Adrenal gland (tissue), 12 donors: Measurements from ENCODE around the gene MAP3K3. TPM values are rescaled to one million over a fixed set of nuclear protein-coding genes. Genes with fewer than 3 reads are reported as not detected.
"Not testable (repeated sequence)": the region's sequence is repeated elsewhere in the genome, so short reads cannot be mapped to it uniquely, and the experiment has no call there.

Experiments used
- DNase-seq, 7 donors: peaks; one replicate each; pipeline ENCODE4 v3.0.0-alpha.2; 2019 to 2020
- H3K27ac ChIP-seq, 5 donors: fragments of 200-600 bp; sonication (generic) in 4 of 5; 1 replicate in 3 of 5; 2 replicates in 2 of 5; pipeline versions ENCODE4 v1.5.1 to v1.8.0; 2016 to 2020; ENCODE audit warnings: mild to moderate bottlenecking in 1 of 5
- H3K27me3 ChIP-seq: fragments of 200-600 bp; 2 replicates; pipeline ENCODE4 v1.8.0; 2021
- H3K36me3 ChIP-seq, 2 donors: fragments of 200-600 bp; replicated peaks in 1 of 2; 1 replicate in 1 of 2; 2 replicates in 1 of 2; pipeline versions ENCODE4 v1.5.1 to v1.8.0; 2018 to 2022
- H3K4me1 ChIP-seq, 2 donors: fragments of 200-600 bp; replicated peaks in 1 of 2; 1 replicate in 1 of 2; 2 replicates in 1 of 2; pipeline versions ENCODE4 v1.5.1 to v1.8.0; 2018 to 2021
- H3K4me3 ChIP-seq, 4 donors: fragments of 200-600 bp; sonication (generic) in 3 of 4; one replicate each; pipeline ENCODE4 v1.5.1; 2016 to 2018
- H3K9me3 ChIP-seq, 3 donors: fragments of 200-600 bp; sonication (generic) in 1 of 3; replicated peaks in 1 of 3; 1 replicate in 2 of 3; 2 replicates in 1 of 3; pipeline versions ENCODE4 v1.5.1 to v1.8.0; 2016 to 2021
- POLR2A ChIP-seq, 2 donors: fragments of 450-650 bp; IDR thresholded peaks; one replicate each; pipeline ENCODE4 v1.6.1; 2017; ENCODE audit warnings: antibody characterized with exemption in 2 of 2, mild to moderate bottlenecking in 2 of 2, moderate library complexity in 1 of 2
- WGBS, 4 donors: extraction: QIAGEN DNeasy Blood & Tissue Kit in 2 of 4; methylation state at CpG; one replicate each; pipeline versions ENCODE4 v1.1.5 to v1.1.7; 2013 to 2017; 5-methylcytosine and 5-hydroxymethylcytosine counted together
- intact Hi-C, 2 donors: fragments of 100-400 bp; cut with DNase I; formaldehyde crosslinking; loops; one replicate each; pipeline versions ENCODE4 v1.14.1 to v1.15.0; 2022 to 2023
- polyA plus RNA-seq, 3 donors: library from polyadenylated mRNA; stranded (reverse); fragments of 200-250 nt in 2 of 3; fragments of 350-450 nt in 1 of 3; fragmentation: Illumina TruSeq in 1 of 3; extraction: RNeasy Lipid Tissue Mini Kit (QIAGEN cat#74804) in 1 of 3; gene quantifications; one replicate each; pipeline ENCODE4 v1.2.3, GENCODE V29; 2013 to 2014
- total RNA-seq, 9 donors: library from RNA; depleted of rRNA in 4 of 9; stranded (reverse); fragments of >200 nt in 4 of 9; fragments of 120-200 nt in 1 of 9; fragmentation: NEBNext Ultra II Directional in 1 of 9; extraction: Animal tissue kit (Norgen Biotek cat#: 25700) in 1 of 9; gene quantifications; one replicate each; pipeline versions ENCODE4 v1.1.0 to v1.2.4, GENCODE V29; 2013 to 2023
- TF ChIP-seq, protein P1 (sequence below), 6 experiments: fragments of 450-650 bp in 4 of 6; fragments of 200-600 bp in 2 of 6; sonication (generic) in 1 of 6; IDR thresholded peaks; 1 replicate in 5 of 6; 2 replicates in 1 of 6; pipeline versions ENCODE4 v1.5.1 to v1.8.0; 2016 to 2021; ENCODE audit warnings: antibody characterized with exemption in 6 of 6, mild to moderate bottlenecking in 2 of 6, moderate library complexity in 1 of 6
- donor health status: healthy with polysubstance abuse.
- donor health status: Bipolar disorder and iron deficiency.
- donor health status: DM: yes; HTN: yes; CAD: no.
- donor health status: DM: no; HTN: no; CAD: no.
- donor health status: DM: no; HTN: no; CAD: no.
- donor health status: DM: yes; HTN: yes; CAD: no.

MAP3K3 gene
- total and polyA plus RNA-seq, 12 donors = 11.6 to 47.1 (median 30.5) TPM

DNA sequence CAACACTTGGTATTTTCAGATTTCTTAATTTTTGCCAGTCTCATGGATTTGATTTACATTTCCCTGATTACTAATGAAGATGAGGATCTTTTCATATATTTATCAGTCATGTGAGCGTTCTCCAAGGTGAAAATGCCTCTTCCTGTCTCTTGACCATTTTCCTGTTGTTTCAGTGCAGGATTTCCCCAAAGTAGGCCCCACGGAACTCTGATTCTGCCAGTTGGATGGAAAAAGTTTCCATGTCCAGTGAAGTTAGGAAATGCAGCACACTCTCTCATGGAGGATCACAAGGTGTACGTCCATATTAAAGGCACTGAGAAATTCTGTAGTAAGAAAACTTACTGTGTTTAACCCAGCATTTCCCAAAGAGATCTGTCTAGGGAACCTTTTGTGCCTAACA, 94.2 kb downstream of the MAP3K3 start:
- H3K27ac ChIP-seq = no peak overlapping the region
- WGBS, 4 donors = 75 to 86% (median 84%) methylated on average over 3 of the region's 3 CpGs
- H3K9me3 ChIP-seq = no peaks in the 10 kb centered on the region
- no peak for TF ChIP-seq POLR2A (IDR thresholded peaks at IDR 0.05)
- TF ChIP-seq, protein P1, sequence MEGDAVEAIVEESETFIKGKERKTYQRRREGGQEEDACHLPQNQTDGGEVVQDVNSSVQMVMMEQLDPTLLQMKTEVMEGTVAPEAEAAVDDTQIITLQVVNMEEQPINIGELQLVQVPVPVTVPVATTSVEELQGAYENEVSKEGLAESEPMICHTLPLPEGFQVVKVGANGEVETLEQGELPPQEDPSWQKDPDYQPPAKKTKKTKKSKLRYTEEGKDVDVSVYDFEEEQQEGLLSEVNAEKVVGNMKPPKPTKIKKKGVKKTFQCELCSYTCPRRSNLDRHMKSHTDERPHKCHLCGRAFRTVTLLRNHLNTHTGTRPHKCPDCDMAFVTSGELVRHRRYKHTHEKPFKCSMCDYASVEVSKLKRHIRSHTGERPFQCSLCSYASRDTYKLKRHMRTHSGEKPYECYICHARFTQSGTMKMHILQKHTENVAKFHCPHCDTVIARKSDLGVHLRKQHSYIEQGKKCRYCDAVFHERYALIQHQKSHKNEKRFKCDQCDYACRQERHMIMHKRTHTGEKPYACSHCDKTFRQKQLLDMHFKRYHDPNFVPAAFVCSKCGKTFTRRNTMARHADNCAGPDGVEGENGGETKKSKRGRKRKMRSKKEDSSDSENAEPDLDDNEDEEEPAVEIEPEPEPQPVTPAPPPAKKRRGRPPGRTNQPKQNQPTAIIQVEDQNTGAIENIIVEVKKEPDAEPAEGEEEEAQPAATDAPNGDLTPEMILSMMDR (IDR thresholded peaks at IDR 0.05) = no peak
- H3K4me1 ChIP-seq = peaks cover 0 to 12% of the 10 kb centered on the region in 2 donors
- intact Hi-C loops = no loop called here
- no peak overlapping the region for H3K4me3 ChIP-seq
- no peaks in the 10 kb centered on the region for H3K27me3 ChIP-seq
- DNase-seq = no peak
- H3K36me3 ChIP-seq = peaks cover 0 to 31% of the 10 kb centered on the region in 2 donors

DNA sequence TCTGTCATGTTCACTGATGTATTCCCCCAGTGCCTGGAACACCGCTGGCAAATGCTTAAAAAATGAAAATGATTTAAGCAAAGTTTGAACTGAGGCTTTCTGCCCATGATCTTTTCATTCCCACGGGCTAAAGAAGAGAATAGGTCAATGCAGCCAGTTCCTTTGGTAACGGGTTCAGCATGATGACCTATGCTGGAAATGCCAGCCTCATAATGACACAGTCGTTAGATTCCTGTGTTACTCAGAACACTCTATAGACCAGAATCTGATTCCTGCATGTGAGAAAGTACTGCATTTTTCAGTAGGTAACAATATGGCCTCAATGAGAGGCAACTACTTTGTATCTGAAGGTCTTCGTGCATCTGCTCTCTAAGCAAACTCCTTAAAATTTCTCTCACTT, 96.8 kb downstream of the MAP3K3 start:
- TF ChIP-seq, protein P1 (IDR thresholded peaks at IDR 0.05) = no peak
- TF ChIP-seq POLR2A (IDR thresholded peaks at IDR 0.05) = no peak
- Histone ChIP-seq H3K4me1 (peaks cover 0 to 16% of the 10 kb centered on the region in 2 donors), H3K27ac (peak overlapping the region in 2 of 5 donors; percentile 1 to 6), H3K4me3 (no peak overlapping the region), H3K9me3 (no peaks in the 10 kb centered on the region), H3K27me3 (no peaks in the 10 kb centered on the region), H3K36me3 (peaks cover 0 to 7% of the 10 kb centered on the region in 2 donors)
- 61 to 85% (median 79%) methylated on average over 5 of the region's 5 CpGs for WGBS, 4 donors
- no peak for DNase-seq
- intact Hi-C loops = no loop called here

DNA sequence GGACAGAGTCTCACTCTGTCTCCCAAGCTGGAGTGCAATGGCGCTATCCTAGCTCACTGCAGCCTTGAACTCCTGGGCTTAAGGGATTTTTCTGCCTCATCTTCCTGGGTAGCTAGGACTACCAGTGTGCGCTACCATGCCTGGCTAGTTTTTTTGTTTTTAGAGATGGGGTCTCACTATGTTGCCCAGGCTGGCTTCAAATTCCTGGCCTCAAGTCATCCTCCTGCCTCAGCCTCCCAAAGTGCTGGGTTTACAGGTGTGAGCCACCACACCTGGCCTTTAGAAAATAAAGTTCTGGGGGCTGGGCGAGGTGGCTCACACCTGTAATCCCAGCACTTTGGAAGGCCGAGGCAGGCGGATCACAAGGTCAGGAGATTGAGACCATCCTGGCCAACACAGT, 98.0 kb downstream of the MAP3K3 start:
- DNase-seq = not testable (repeated sequence)

DNA sequence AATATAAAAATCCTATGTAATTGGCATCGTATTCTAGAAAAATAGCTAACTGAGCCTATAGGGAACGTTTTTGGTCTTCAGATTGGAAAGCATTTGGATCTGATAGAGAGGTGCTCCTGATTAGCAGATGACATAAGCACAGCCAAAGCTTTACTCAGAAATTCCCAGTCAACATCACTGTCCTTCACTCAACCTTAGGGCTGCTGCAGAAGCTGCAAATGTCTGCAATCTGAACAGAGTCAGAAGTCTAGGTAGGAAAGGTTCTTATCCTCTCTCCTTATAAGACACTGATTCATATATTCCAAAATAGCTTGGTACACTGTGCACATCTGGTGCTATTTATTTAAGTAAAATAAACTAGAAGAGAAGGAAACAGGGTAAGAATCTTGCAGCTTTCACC, 100.2 kb downstream of the MAP3K3 start:
- 55 to 69% (median 66%) methylated on average over 2 of the region's 2 CpGs for whole genome bisulfite sequencing, 4 donors

More for the DNA sequence above, 98.0 kb downstream of the MAP3K3 start:
- H3K27ac ChIP-seq, intact Hi-C loops, H3K4me3 ChIP-seq, H3K9me3 ChIP-seq, H3K27me3 ChIP-seq: not testable (repeated sequence)
- WGBS, 4 donors = 91 to 99% (median 94%) methylated on average over 5 of the region's 5 CpGs
- peaks cover 0 to 13% of the 10 kb centered on the region in 2 donors for H3K36me3 ChIP-seq
- H3K4me1 ChIP-seq = peaks cover 0 to 16% of the 10 kb centered on the region in 2 donors

DNA sequence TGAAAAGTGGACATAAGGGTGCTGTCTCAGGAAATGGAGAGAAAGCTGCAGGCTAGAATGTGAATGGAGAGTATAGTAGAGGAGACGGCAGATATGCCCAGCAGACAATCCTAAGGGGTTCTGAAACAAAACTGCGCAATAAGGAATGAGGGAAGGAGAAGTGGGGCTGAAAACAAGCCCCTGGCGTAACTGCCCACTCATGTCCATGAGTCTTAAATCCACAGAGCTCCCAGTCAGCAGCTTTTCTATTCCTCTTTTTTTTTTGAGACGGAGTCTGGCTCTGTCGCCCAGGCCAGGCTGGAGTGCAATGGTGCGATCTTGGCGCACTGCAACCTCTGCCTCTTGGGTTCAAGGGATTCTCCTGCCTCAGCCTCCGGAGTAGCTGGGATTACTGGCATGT, 113.5 kb downstream of the MAP3K3 start:
- Histone ChIP-seq H3K9me3 (no peaks in the 10 kb centered on the region), H3K4me3 (no peak overlapping the region), H3K27ac (no peak overlapping the region), H3K36me3 (no peaks in the 10 kb centered on the region), H3K4me1 (peaks cover 5 to 6% of the 10 kb centered on the region in 2 donors), H3K27me3 (no peaks in the 10 kb centered on the region)
- intact Hi-C loops = no loop called here
- DNase-seq = peak in 1 of 7 donors; percentile 46
- TF ChIP-seq POLR2A (IDR thresholded peaks at IDR 0.05) = no peak
- TF ChIP-seq, protein P1 (IDR thresholded peaks at IDR 0.05) = no peak
- WGBS, 4 donors = 89 to 95% (median 94%) methylated on average over 8 of the region's 8 CpGs

More for the DNA sequence above, 100.2 kb downstream of the MAP3K3 start:
- H3K36me3 ChIP-seq = peaks cover 0 to 25% of the 10 kb centered on the region in 2 donors
- peak in 1 of 7 donors; percentile 38 for DNase-seq
- no peak for TF ChIP-seq POLR2A (IDR thresholded peaks at IDR 0.05)
- TF ChIP-seq, protein P1 (IDR thresholded peaks at IDR 0.05) = no peak
- H3K9me3 ChIP-seq = no peaks in the 10 kb centered on the region
- intact Hi-C loops = no loop called here
- H3K27ac ChIP-seq = no peak overlapping the region
- H3K4me3 ChIP-seq = no peak overlapping the region
- peaks cover 0 to 16% of the 10 kb centered on the region in 2 donors for H3K4me1 ChIP-seq
- no peaks in the 10 kb centered on the region for H3K27me3 ChIP-seq
